BJ (cell line): Measurements from ENCODE around the gene KRT86. TPM values are rescaled to one million over a fixed set of nuclear protein-coding genes. Genes with fewer than 3 reads are reported as not detected.

Experiments used
- CTCF ChIA-PET: fragments of 350-600 bp; formaldehyde crosslinking; extraction: SDS; loops from one replicate; lab custom pipeline; 2021; ENCODE audit warnings: antibody characterized with exemption, inconsistent platforms; lab: Yijun Ruan, JAX
- POLR2A ChIA-PET: fragments of 300-600 bp; sonication (Branson Sonifier 250); formaldehyde crosslinking; extraction: SDS; loops from one replicate; lab custom pipeline; 2021; ENCODE audit warnings: antibody characterized with exemption; lab: Charles Lee
- DNase-seq: peaks from one replicate; pipeline ENCODE4 v3.0.0-alpha.2; 2011; ENCODE audit warnings: low read depth
- H3K27me3 ChIP-seq: 2 replicates; pipeline ENCODE4 v1.6.0; 2011; ENCODE audit warnings: low read length; ENCODE audit not compliant: control insufficient read depth, insufficient read depth
- H3K36me3 ChIP-seq: 2 replicates; pipeline ENCODE4 v1.5.1; 2011; ENCODE audit warnings: low read length; ENCODE audit not compliant: control insufficient read depth, insufficient read depth
- H3K4me3 ChIP-seq: 2 replicates; pipeline ENCODE4 v1.5.1; 2011; ENCODE audit warnings: low read depth, mild to moderate bottlenecking, control low read depth, low read length
- CTCF ChIP-seq: IDR thresholded peaks from 2 replicates; pipeline ENCODE4 v1.5.1; 2011; ENCODE audit warnings: low read depth, mild to moderate bottlenecking, control low read depth, inconsistent platforms, low read length, moderate library complexity; ENCODE audit not compliant: insufficient read depth
- polyA plus RNA-seq: library from polyadenylated mRNA; depleted of rRNA; stranded (reverse); fragments of >200 nt; gene quantifications from 2 replicates; pipeline ENCODE4 v1.2.3, GENCODE V29; 2011

The KRT86 gene
- polyA plus RNA-seq, 1 experiment = 2.5 TPM

GRCh38 chr12:52351196-52352059, 77.0 kb downstream of the KRT86 start:
- CTCF ChIA-PET = interaction anchor here (0.7 to 2.4 kb wide), 2 partner anchors 24 to 194 kb away, joined by 3 to 9 read pairs; no protein-coding TSS in a partner anchor
- no peak for DNase-seq
- TF ChIP-seq CTCF = no peak
- no peaks in the 10 kb centered on the region for H3K36me3 ChIP-seq
- peaks cover 16% of the 10 kb centered on the region for H3K27me3 ChIP-seq
- no peak overlapping the region for H3K4me3 ChIP-seq
- POLR2A ChIA-PET = no interaction called here

GRCh38 chr12:52352951-52353350, 78.5 kb downstream of the KRT86 start:
- no peak for DNase-seq
- CTCF ChIA-PET = interaction anchor here (1.2 to 2.4 kb wide), 3 partner anchors 25 to 514 kb away, joined by 3 to 9 read pairs (median 4); no protein-coding TSS in a partner anchor
- POLR2A ChIA-PET = no interaction called here
- no peaks in the 10 kb centered on the region for H3K36me3 ChIP-seq
- TF ChIP-seq CTCF = no peak
- H3K27me3 ChIP-seq = peaks cover 16% of the 10 kb centered on the region
- H3K4me3 ChIP-seq = no peak overlapping the region

GRCh38 chr12:52353766-52354165, 79.3 kb downstream of the KRT86 start:
- Histone ChIP-seq H3K27me3 (peaks cover 16% of the 10 kb centered on the region), H3K36me3 (no peaks in the 10 kb centered on the region)
- DNase-seq = no peak

GRCh38 chr12:52354200-52354599, 79.8 kb downstream of the KRT86 start:
- POLR2A ChIA-PET = no interaction called here
- Histone ChIP-seq H3K4me3 (no peak overlapping the region), H3K36me3 (no peaks in the 10 kb centered on the region), H3K27me3 (peaks cover 16% of the 10 kb centered on the region)
- CTCF ChIA-PET = interaction anchor here (1.2 to 1.7 kb wide), 3 partner anchors 10 to 27 kb away, joined by 3 to 4 read pairs (median 3); no protein-coding TSS in a partner anchor
- TF ChIP-seq CTCF = no peak
- no peak for DNase-seq

More at GRCh38 chr12:52353766-52354165, 79.3 kb downstream of the KRT86 start:
- ChIA-PET POLR2A (no interaction called here), CTCF (interaction anchor here (1.6 kb wide), 1 partner anchor 27 kb away, joined by 3 read pairs; no protein-coding TSS in a partner anchor)
- H3K4me3 ChIP-seq = no peak overlapping the region
- TF ChIP-seq CTCF = no peak

- Histone ChIP-seq H3K4me3 (no peak overlapping the region), H3K27me3 (peaks cover 13% of the 10 kb centered on the region), H3K36me3 (no peaks in the 10 kb centered on the region)
- ChIA-PET CTCF (interaction anchor here (0.8 to 1.7 kb wide), 6 partner anchors 10 to 28 kb away, joined by 3 to 4 read pairs (median 3); no protein-coding TSS in a partner anchor), POLR2A (interaction anchor here (0.6 kb wide), 1 partner anchor 157 kb away, joined by 4 read pairs; no protein-coding TSS in a partner anchor)
- peak; percentile 18 for DNase-seq
- TF ChIP-seq CTCF = no peak
Observed at GRCh38 chr12:52355176-52355575, 80.7 kb downstream of the KRT86 start.
